ENCODE measurements around the gene LIPA.

The LIPA gene

DNA sequence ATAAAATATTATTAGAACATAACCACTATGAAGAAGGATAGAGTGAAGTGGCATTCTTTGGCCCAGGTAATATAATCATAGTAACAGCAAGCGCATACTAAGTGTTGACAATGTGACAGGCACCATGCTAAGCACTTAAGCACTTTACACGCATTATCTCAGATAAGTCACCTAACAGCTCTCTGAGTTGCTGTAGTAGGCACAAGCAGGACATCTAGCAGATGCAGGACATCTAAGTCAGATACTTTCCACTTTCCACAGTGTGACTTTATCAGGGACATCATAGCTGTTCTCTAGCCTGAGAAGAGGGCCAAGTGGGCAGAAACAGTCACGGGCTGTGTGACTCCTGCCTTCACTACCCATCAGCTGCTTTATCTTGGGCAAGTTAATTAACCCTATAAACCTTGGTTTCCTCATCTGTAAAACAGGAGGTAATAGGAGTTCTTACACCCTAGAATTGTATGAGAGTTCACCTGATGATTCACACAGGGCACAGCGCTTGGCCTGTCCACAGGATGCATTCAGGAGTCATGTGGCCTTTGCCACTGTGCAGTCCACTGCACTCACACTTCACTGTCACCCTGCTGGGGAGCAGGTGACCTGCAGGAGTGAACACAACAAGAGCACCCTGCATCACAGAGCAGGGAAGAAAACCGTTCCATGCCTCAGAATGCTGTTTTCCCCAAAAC, 12.5 kb downstream of the LIPA start:
- no peak for DNase-seq

DNA sequence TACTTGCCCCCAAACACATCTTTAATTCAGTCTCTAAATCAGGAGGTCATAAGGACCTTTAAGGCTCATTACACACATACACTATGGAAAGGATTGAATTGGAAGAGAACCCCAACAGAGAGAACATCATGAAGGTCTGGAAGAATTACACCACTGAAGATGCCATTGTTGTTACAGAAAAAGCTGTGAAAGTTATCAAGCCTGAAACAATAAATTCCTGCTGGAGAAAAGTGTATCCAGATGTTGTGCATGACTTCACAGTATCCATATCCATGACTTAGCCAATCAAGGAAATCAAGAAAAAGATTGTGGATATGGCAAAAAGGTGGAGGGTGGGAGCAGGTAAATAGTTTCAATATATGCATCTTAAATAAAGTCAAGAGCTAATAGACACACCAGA, 13.7 kb downstream of the LIPA start:
- DNase-seq: no peak

DNA sequence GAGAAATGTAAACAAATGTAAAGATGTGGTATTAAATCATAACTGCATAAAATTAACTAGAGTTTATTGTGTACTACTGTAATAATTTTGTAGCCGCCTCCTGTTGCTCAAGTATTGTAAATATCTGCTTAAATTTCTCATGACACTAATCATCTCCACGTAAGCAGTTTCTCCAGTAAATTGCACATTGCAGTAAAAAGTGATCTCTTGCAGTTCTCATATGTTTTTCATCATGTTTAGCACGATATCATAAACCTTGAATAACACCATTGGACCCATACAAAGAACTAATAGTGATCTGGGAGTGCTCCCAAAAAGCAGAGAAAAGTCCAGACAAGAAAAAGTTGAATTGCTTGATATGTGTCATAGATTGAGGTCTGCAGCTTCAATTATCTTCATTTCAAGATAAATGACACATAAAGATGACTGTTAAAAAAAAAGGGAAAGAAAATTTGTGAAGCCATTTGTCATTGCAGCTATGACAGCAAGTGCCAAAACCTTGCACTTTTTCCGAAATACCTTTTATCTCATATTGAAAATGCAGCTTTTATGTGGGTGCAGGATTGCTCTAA, 15.3 kb downstream of the LIPA start:
- DNase-seq: no peak

DNA sequence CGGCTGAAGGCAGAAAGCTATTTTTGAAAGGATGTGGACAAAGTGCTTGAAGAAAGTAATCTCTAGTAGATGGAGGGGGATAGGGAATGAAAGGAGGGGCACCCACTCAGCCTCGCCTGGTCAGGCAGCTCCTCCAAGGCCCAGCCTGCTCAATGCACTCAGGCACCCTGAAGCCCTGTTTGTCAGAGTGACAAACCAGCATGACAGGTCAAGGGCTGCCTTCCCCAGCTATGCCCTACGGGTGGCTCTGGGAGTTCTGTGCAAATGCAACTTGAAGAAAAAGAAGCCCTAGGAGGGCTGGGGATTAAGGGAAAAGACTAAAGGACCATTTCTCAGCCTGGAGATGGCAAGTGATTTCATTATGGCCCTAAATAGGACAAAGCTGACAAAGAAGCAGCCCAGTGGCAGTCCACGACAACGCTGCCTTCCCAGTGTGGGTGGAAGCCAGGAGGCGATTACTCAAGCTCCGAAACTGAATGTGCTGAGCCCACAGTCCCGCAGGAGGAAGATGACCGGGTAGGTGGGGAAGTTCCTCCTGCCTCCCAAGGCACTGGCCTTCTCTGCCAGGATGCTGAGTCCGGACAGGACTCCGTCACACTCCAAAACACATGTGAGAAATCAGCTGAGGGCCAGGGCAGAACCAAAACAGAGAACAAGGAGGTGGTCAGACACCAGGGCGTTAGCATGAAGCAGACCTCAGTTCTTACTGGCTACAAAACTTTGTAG, 16.3 kb downstream of the LIPA start:
- DNase-seq: no peak

DNA sequence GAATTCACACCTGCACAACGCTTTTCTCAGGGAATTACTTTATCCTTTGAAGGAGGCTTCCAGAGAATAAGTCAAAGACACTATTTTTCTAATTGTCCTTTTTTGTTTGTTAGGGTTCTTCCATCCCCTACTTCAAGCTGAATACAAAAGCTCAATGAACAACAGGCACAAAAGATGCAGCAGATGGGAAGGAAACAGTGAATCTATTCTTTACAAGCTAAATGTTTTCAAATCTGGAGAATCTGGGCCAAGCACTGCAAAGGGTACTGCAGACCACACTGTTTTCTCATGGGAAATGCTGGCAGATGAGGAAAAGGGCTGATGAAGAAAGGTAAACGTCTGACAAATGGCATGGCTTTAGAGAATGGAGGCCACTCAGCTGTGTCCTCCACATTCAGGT, 18.5 kb downstream of the LIPA start:
- no peak for DNase-seq

DNA sequence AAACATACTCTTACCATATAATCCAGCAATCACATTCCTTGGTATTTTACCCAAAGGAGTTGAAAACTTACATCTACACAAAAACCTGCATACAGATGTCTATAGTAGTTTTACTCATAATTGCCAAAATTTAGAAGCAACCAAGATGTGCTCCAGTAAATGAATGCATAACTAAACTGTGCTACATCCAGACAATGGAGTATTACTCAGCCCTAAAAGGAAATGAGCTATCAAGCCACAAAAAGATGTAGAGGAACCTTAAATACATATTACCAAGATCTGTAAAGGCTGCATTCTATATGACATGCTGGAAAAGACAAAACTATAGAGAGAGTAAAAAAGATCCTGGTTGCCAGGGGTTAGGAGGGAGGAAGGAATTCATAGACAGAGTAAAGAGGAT, 22.6 kb downstream of the LIPA start:
- no peak for DNase-seq

DNA sequence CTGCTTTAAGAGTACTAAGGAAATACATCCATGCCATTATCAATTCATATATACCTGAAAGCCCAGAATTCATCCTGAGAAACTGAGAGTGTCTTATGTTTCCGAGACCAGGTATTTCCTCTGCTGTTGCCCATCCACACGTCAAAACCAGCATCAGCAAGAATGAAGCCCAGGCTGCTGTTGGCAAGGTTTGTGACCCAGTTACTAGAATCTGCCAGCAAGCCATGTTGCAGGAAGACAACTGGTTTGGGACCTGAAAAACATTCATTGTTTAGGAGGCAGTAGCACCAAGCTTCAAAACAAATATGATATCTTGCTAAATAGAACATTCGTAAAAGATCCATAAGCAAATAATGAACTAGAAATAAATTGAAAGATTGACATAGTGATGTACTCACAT, 23.4 kb downstream of the LIPA start:
- no peak for DNase-seq

DNA sequence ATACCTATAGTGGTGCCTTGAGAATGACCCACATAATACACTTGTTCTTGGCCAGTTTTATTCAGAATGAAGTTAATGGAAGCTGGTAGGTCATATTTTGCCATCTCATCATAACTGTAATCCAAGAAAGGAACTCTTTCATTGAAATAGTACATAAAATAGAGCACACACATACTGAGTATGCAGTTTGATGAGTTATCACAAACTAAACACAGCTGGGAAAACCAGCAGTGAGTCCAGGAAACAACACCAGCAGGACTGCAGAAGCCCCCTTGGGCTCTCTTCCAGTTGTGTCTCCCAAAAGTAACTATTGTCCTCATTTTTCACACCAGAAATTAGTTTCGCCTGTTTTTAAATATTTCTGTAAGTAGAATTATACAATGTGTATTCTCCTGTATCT, 24.7 kb downstream of the LIPA start:
- no peak for DNase-seq

DNA sequence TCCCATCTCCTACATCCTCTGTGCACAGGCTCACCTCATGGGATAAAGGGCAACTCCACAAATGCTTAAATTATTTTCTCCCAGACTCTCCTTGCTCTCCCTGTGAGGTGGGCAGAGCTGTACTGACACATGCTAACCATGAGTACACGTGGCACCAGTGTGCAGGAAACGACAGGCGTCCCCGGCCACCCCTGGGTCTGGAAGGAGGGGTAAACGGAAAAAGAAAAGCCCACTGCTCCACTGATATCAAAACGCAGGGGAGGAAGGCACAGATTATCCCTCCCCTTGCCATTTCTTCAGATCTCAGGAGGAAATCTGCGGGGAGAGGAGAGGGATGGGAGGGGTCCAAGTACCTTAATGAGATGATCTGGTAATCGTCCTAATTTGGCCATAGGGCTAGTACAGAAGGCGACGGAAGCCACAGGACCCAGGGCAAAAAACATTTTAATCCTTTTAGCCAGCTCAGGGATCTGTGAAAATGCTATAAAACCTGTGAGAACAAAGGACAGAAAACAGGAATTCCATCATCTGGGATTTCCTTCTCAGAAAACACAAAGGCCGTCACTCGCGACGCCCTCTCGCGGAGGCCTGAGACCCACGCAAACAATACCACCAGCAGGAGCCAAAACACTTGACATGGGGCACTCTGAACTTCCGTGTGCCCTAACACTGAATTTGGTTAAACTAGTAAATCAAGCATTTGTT, 26.7 kb downstream of the LIPA start:
- no peak for DNase-seq

DNA sequence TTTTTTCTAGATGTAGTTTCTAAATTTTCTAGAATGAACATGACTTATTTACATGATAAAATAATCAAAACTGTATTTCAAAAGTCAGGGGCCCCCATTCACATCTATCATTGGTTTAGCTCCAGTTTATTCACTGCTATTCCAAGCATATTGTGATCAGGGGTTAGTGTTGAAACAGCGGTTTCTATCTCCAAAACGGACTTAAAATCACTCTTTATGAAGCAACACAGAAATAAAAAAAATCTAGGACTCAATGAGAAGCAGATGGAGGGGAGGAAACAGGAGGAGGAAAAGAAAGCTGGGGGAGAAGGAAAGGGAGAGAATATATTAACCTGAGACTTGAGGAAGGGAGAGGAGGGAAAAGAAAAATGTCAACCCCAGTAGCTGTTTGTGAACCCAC, 29.7 kb downstream of the LIPA start:
- DNase-seq: no peak

DNA sequence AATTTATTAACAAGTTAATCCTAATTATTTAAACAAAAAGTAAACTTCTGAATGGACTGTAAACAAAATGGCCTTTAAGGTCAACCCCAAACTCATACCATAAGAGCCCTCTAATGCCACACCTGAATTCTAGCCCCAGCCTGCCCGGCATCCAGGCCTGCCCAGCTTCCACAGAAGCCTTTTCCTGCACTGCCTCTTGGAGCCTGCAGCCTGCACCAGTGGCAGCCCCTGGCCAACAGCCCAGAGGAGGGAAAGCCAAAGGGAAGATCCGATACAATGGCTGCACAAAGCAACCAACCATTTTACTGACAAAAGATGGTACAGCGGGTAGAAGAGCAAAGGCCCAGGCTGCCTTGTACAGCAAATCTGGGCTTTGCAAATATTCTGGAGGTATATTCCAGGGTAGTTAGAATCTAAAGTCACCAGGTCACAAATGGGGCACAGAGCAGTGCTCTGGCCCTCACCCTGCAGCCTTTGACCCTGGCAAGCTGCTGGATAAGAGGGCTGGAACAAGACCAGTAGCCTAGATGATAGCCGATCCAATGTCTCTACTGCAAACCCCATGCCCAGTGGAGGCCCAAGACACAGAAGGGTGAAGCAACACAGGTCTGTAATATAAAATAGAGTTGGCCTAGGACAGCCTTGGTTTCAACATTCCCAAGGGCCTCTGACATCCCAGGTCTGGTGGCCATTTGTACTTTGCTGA, 31.9 kb downstream of the LIPA start:
- DNase-seq: no peak

DNA sequence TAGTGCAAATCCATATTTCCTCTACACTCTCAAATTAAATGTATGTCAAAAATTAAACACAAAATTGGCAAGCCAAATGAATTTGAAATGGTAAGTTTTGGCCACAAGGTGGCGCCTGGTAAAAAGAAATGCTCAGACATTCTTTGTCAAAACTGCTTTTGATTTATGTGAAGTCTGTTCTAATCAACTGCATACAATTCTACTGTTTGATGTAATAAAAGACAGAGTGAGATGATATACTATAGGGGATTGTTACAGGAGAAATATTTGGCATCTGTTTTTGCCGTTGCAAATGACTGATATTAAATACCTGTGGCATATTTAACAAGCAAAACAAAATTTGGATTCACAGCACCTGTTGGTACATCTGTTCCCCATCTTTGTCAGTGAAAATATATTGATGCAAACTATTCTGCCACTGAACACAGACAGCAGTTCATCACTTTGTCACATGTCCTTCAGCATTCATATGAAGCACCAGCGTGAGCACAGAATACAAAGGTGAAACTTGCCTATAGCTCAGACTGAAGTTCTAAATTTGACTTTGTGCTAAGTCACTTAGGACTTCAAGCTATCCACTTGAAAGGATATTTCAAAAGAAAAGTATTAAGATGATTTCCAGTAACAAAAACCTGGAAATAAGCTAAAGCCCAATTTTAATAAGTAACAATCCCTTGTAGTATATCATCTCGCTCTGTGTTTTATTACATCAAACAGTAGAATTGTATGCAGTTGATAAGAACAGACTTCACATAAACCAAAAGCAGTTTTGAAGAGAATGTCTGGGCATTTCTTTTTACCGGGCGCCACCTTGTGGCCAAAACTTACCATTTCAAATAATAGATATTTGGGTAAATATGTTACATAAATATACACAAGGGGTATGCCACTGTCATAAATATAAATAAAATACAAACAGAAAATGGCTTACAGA, 34.3 kb downstream of the LIPA start:
- DNase-seq: peak in 1 of 2 experiments; percentile 3

DNA sequence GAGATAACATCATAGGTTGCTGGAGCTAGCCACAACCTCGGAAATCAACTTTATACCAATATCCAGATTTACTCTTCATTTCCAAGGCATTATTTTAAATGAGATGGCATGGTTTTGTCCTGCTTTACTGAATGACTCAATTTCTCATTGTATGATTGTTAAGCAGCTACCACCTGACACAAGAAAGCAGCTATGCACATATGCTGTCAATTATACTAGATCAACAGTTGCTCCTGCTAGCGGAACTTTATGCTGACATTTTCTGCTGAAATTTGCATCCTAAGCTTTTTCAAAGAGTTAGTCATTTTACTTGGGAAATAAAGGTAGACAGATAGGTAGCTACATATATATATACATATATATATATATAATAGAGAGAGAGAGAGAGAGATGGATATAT, 35.5 kb downstream of the LIPA start:
- no peak for DNase-seq

DNA sequence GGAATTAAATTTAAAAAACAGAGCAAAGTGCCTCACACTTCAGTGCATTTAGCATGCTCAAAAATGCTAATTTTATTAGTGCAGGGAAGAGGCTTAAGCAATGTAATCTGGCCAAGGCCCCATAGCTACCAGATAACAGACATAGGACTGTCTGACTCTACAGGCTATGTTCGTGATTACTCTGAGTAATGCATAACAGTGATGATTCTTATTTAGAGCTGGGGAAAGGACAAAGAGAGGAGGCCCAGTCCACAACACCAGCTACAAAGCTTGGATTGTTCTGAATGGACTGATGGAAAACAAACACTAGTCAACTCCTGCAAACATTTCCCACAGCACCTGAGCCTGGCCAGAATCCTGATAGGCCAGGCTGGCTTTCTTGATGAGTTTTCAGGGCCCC, 36.1 kb downstream of the LIPA start:
- DNase-seq: no peak

DNA sequence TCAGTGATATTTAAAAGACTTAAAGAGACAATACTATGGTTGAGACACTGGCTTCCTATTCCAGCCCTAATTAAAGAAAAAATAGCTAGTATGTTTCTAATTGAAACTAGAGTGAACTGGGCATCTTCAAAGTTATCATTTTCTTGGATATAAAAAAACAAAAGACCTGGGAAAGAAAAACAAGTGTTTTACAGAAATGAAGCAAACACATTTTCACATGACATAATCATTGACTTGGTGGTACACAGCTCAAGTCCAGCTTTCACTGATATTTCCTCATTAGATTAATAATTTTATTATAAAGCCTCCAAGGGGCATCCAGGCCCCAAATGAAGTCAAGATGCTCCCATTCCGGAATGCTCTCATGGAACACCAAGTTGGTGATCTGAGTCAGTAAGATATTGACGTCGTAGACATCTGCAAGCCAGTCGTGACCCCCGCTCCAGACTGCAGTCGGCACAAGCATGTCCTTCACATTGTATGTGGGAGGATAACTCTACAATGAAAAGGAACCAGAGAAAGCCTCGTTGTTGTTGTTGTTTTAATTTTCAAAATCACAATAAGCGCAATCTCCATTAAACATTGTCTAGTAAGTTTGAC, 36.9 kb downstream of the LIPA start:
- no peak for DNase-seq

DNA sequence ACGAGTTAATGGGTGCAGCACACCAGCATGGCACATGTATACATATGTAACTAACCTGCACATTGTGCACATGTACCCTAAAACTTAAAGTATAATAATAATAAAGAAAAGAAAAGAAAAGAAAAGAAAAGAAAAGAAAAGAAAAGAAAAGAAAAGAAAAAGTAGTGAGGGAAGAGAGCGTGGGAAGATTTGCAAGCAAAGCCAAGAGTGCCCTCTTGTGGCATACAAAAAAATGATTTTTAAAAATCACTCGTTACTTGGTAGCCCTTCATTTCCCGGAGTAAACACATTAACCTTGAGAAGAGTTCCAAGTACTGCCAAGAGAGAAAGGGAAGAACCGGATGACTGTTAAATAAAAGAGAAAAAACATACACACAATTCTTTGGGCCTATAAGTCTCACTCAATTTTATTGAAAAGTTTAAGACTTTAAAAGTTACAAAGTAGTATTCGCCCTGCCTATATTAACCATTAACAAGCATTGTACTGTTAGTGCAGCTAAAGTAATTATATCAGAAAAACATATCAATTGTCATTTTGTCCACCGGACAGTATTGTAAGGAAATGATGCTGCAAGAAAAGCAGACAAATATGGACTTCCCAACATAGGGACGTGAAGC, 38.3 kb downstream of the LIPA start:
- DNase-seq: no peak

DNA sequence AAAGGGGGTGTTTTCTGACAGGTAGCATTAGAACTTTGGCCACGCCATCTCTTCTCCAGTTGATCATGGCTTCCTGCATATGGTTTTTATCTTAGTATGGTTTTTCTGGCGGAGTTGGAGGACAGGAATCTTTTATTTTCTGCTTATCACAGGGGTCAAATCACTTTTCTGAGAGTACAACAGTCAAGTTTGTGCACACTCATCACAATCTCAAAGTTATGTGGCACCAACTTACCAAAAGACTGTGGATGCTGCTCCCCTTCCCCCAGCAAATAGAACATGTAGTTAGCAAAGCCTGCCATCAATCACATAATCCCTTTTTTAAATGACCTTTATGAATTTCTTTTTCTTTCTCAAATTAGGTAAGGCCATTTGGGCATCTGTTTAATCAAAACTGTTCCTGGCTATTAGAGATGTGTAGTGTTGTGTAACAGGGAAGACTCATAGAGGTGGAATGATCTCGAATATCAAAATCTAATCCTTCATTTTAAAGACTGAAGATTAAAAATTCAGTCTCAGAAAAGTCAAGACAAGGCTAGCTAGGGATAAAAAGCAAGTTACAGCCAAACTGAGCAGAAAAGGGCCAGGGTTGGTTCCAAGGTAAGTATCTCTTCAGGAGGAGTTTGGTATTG, 40.7 kb downstream of the LIPA start:
- no peak for DNase-seq

DNA sequence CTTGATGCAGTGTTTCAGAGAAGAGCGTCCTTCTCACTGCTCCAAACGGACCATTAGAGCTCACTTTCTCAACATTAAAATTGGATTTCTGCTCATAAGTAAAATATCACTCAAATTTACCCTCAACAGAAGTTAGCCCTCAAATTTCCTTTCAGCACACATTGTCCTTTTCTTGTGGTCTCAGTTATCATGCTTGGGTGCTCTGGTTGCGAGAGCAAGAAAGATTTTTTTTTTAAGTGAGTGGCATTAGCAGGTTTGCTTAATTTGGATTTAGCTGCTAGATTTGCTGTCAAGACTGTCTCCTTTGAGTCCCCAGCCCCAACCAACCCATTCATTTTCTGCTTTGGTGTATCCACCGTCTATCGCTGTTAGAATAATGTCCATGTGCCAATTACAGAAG, 41.9 kb downstream of the LIPA start:
- DNase-seq: no peak

DNA sequence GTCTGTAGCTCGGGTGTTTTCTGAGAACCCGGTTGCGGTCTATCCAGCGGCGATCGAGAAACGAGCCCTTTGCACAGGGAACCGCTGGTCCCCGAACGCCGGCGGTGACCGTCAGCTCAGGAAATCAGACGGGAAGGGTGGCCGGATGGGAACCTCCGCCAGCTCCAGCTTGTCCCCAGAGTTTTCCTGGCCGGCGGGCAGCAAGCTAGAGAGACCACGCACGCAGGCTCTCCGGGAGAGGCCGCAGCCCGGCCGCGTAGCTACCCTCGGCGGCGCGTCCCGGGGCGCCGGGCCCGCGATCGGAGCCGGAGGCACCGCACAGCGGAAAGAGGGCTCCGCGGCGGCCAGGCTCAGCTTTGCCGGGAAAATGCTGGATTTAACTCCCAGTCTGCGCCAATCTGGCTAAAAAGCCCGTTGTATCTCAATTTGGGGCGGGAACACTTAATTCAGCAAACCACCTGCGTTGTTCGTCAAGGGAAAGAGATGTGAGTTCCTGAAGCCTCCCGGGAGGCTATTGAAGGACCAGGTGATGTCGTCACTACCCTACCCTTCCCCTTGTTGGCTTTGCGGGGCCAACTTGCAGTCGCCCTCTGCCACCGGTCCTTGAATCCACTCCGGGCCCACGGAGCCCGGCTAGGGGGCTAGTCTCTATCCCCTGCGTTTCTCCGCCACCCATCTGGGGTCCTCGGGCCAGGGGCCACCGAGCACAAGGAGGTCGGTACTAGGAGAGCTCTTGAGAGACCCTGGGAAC, 43.6 kb downstream of the LIPA start:
- DNase-seq: no peak

Measured in NCI-H187 (cell line).